GM20000 (cell line): ENCODE data around the gene COL23A1.
"Not testable (repeated sequence)": the region's sequence is repeated elsewhere in the genome, so short reads cannot be mapped to it uniquely, and the experiment has no call there.

Experiments
- DNase-seq: peaks from one replicate; pipeline ENCODE4 v3.0.0; 2012; ENCODE audit warnings: low spot score
- TF ChIP-seq, protein P1 (sequence below): IDR thresholded peaks from 2 replicates; pipeline ENCODE4 v1.5.1; 2012; ENCODE audit warnings: mild to moderate bottlenecking, control low read depth; ENCODE audit errors: extremely low read depth, missing control alignments

Gene COL23A1

DNA sequence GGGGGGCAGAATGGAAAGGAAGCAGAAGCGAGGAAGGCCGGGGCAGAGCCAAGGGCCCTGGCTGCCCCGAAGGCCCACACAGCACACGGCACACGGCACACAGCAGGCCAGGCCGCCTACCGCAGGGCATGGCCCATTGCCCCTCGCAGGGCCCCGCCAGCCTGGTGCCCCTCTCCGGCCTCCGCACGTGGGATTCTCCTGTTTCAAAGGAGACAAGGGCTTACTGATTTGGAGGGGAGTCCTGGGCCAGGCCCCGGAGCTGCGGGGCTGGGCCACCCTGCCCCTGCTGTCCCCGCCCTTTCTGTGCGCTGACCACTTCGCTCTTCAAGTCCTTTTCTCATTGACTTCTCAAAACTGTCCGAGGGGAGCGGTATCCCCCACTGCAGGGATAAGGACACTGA lies 349.9 kb downstream of the COL23A1 start:
- TF ChIP-seq, protein P1, sequence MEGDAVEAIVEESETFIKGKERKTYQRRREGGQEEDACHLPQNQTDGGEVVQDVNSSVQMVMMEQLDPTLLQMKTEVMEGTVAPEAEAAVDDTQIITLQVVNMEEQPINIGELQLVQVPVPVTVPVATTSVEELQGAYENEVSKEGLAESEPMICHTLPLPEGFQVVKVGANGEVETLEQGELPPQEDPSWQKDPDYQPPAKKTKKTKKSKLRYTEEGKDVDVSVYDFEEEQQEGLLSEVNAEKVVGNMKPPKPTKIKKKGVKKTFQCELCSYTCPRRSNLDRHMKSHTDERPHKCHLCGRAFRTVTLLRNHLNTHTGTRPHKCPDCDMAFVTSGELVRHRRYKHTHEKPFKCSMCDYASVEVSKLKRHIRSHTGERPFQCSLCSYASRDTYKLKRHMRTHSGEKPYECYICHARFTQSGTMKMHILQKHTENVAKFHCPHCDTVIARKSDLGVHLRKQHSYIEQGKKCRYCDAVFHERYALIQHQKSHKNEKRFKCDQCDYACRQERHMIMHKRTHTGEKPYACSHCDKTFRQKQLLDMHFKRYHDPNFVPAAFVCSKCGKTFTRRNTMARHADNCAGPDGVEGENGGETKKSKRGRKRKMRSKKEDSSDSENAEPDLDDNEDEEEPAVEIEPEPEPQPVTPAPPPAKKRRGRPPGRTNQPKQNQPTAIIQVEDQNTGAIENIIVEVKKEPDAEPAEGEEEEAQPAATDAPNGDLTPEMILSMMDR, result no peak
- DNase-seq, result no peak

DNA sequence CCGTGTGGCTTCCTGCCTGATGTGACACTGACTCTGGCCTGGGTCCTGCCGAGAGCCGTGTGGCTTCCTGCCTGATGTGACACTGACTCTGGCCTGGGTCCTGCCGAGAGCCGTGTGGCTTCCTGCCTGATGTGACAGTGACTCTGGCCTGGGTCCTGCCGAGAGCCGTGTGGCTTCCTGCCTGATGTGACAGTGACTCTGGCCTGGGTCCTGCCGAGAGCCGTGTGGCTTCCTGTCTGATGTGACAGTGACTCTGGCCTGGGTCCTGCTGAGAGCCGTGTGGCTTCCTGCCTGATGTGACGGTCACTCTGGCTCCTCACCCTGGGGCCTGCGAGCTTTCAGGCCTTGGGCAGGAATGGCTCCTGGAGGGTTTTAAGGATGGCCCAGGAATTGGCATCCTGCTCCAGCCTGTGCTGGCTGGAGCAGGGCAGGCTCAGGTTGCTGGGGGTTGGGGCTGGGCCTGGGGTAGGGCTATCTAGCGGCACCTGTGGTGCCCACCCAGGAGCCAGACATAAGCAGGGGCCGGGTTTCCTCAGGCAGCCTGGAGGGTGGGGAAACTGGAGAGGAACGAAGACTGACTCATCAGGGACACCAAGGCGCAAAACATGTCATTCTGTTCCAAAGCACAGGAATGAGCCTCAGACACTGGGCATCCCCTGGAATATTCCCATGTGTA lies 350.4 kb downstream of the COL23A1 start:
- DNase-seq, result not testable (repeated sequence)

DNA sequence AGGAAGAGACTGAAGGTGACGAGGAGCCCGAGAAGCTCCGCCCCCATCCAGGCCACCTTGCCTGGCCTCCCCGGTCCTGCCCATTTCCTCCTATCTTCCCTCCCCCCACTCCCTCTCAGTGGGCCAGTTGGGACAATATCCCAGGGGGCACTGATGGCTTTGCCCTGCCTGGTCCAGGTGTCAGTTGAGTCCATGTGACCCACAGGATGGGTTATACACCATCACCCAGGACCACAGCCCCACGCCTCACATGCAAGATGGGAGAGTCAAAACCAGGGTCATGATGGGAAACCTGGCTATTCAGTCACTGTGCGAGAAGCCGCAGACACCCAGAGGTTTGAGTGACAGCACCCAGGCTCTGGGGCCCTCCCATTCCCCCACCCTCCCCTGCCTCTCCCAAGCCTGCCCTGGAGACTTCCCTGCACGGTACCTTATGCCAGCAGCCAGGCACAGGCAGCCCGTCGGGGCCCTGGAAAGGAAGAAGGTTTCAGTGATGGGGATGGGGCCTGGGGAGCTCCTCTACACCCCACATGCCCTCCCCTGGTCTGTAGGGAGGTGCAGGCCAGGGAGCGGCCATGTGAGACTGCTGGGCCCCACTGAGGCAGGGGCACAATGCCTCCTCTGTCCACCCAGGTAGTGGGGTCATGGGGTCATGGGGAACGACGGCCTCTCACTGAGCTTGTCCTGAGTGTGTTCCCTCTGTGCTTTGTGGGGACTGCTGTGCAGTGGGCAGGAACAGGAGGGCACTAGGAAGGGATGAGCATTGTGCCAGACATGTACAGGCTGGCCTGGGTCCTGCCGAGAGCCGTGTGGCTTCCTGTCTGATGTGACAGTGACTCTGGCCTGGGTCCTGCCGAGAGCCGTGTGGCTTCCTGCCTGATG lies 351.2 kb downstream of the COL23A1 start:
- peak; percentile 52 for DNase-seq
- TF ChIP-seq, protein P1, result no peak

DNA sequence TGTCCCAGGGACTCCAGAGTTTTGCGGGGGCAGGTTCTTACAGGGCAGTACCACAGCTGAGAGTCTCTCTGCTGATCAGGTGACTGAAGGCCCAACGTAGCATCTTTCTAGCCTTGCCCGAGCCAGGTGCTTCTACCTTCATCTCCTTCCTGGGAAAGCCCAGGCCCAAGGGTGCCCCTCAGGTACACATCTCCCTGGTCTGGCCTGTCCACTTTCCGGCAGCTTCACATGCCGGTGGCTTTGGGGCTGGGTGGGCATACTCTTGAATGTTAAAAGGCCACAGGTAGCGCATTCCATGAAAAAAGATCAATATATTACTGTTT lies 351.9 kb downstream of the COL23A1 start:
- DNase-seq, result no peak
- TF ChIP-seq, protein P1, result no peak

DNA sequence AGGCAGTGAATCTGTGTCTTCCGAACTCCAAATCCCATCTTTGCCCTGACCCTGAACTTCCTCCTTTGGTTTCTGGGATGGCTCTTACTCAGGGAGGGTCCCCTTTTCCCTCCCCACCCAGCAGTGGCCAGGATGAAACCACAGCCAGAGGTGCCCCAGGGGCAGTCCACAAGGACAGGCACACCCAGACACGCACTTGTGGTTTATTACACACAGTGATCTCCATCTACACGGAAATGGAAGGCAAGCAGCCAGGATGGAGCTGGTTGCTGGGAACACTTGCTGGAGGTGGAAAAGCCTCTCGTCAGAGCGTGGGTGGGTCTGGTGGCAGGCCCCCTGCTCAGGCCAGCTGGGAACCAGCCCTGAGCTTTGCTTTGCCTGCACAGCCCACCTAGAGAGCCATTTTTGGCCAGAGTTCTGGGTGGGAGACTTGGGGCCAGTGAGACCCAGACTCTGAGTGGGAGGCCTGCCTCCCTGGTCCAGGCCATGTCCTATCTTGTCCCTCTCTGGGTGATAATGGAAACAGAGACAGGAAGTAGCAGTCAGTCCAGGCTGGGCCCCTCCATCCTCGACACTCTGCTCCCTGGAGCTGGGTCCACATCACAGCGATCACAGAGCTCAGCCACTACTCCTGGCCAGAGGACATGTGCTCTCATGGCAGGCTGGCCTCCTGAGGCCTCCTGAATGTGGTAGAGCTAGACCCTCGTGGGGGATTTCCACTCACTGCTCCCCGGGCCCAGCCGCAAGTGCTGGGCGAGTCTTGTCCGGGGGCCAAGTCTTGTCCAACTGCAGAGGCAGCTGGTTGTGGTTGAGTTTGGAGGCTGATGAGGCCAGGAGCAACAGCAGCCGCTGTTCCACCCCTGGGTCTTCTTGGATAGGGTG lies 352.5 kb downstream of the COL23A1 start:
- TF ChIP-seq, protein P1, result no peak
- DNase-seq, result no peak

DNA sequence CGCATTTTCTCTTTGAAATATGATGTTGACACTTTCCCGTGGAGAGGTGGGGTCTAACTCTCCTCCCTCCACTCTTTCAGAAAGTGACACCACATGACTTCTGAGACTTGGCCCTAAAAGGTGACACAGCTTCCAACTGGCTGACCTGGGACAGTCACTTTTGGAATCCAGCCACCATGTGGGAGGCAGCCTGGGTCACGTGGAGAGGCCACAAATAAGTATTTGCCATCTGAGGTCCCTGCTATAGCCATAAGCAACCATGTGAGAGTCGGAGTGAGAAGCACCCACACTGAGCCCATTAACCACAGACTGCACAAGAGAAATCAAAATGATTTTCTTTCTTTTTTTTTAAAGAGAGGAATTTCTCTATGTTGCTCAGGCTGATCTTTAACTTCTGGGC lies 353.5 kb downstream of the COL23A1 start:
- TF ChIP-seq, protein P1, result no peak
- DNase-seq, result no peak

DNA sequence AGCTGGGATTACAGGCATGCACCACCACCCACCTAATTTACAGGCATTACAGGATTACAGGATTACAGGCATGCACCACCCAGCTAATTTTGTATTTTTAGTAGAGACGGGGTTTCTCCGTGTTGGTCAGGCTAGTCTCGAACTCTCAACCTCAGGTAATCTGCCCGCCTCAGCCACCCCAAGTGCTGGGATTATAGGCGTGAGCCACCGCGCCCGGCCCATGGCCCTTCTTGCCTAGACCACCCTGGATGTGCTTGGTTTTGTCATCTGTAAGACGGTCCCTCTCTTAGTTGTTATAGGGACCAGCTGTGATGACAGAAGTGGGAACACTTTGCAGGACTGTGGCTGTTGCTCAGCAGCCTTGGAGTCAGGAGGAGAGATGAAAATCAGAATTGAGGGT lies 354.1 kb downstream of the COL23A1 start:
- DNase-seq, result no peak
- TF ChIP-seq, protein P1, result no peak
